Activated CD8-positive, alpha-beta memory T cell treated with anti-CD3 and anti-CD28 coated beads, Interleukin-2, amount 10 ng/mL, durations not matched to agents 7 days and 5 days (primary cell): ENCODE data around the gene ASPHD2. TPM values are rescaled to one million over a fixed set of nuclear protein-coding genes. Genes with fewer than 3 reads are reported as not detected.
"Not testable (repeated sequence)": the region's sequence is repeated elsewhere in the genome, so short reads cannot be mapped to it uniquely, and the experiment has no call there.

Experiments used
- ATAC-seq: fragments of 150-1000 bp; cut with Tn5 transposase; one replicate; pipeline ENCODE4 v1.10.0; 2021; ENCODE audit warnings: moderate library complexity
- CTCF ChIA-PET: fragments of 350-600 bp; sonication (Branson Sonifier 250); formaldehyde crosslinking; loops from one replicate; lab custom pipeline; 2021; ENCODE audit warnings: antibody characterized with exemption; lab: Charles Lee
- DNase-seq: peaks from one replicate; pipeline ENCODE4 v3.0.0-alpha.2; 2020
- H3K27ac Mint-ChIP-seq: one replicate; pipeline ENCODE4 v1.8.0; 2021; ENCODE audit warnings: mild to moderate bottlenecking, mixed read lengths
- H3K27me3 Mint-ChIP-seq: one replicate; pipeline ENCODE4 v1.8.0; 2021; ENCODE audit warnings: mixed read lengths
- H3K36me3 Mint-ChIP-seq: one replicate; pipeline ENCODE4 v1.8.0; 2021; ENCODE audit warnings: mild to moderate bottlenecking, mixed read lengths
- H3K4me1 Mint-ChIP-seq: one replicate; pipeline ENCODE4 v1.8.0; 2021; ENCODE audit warnings: mixed read lengths
- H3K4me3 Mint-ChIP-seq: one replicate; pipeline ENCODE4 v1.8.0; 2021; ENCODE audit warnings: mild to moderate bottlenecking, moderate library complexity, mixed read lengths
- H3K9me3 Mint-ChIP-seq: one replicate; pipeline ENCODE4 v1.8.0; 2022; ENCODE audit warnings: low read depth, mixed read lengths
- total RNA-seq, 2 experiments: library from RNA; stranded (reverse); gene quantifications; one replicate each; pipeline ENCODE4 v1.2.3, GENCODE V29; 2021

The ASPHD2 gene
- total RNA-seq, 2 experiments from 2014 or later = 15.3 to 17.0 TPM

DNA sequence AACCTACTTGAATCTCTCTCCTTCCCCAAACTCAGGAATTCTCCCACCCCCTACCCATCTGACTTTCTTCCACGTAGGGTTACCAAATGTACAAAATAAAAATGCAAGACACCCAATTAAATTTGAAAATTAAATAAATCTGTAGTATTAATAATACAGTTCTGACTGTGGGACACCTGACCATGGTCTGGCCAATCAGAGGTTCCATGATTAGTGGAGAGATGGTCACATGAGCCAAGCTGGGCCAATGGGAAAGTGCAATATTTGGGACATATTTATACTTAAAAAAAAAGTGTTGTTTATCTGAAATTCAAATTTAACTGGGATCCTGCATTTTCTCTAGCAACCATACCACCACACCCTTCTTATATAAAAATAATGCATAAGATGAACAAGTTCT is 29.8 kb upstream of the ASPHD2 start:
- CTCF ChIA-PET = interaction anchor here (0.9 to 2.8 kb wide), 2 partner anchors 62 to 275 kb away, joined by 3 to 20 read pairs; no protein-coding TSS in a partner anchor
- Mint-ChIP-seq H3K27ac (no peak overlapping the region), H3K4me1 (peaks cover 8% of the 10 kb centered on the region), H3K4me3 (no peak overlapping the region), H3K36me3 (no peaks in the 10 kb centered on the region), H3K27me3 (peaks cover 5% of the 10 kb centered on the region), H3K9me3 (no peaks in the 10 kb centered on the region)
- no peak for DNase-seq
- no peak for ATAC-seq

DNA sequence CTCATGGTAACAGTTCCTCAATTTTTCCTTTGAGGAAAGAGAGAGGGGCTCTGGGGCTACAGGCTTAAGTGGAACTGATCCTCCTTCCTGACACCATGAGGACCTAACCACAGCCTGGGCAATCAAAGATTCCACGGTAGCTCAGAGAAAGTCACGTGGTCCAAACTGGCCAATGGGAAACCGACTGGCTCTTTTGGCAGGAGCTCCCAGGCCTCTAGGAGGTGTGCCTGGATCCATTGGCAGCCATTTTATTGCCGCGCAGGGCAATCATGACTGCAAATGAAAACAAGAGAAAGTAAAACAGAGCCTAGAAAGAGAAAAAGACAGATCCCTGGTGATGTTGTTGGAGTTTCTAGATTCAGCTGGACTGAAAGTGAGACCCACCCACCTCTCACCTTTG is 27.3 kb upstream of the ASPHD2 start:
- Mint-ChIP-seq H3K36me3 (no peaks in the 10 kb centered on the region), H3K27ac (no peak overlapping the region), H3K27me3 (peaks cover 2% of the 10 kb centered on the region), H3K4me1 (peaks cover 15% of the 10 kb centered on the region), H3K9me3 (no peaks in the 10 kb centered on the region), H3K4me3 (no peak overlapping the region)
- DNase-seq (no peak), ATAC-seq (no peak)
- CTCF ChIA-PET = interaction anchor here (3.2 kb wide), 1 partner anchor 59 kb away, joined by 15 read pairs; no protein-coding TSS in a partner anchor

GRCh38 chr22:26404851-26405421 is 24.1 kb upstream of the ASPHD2 start:
- no peak for ATAC-seq
- Mint-ChIP-seq H3K4me3 (no peak overlapping the region), H3K27me3 (peaks cover 8% of the 10 kb centered on the region), H3K27ac (no peak overlapping the region), H3K9me3 (no peaks in the 10 kb centered on the region), H3K36me3 (no peaks in the 10 kb centered on the region), H3K4me1 (peaks cover 12% of the 10 kb centered on the region)
- no peak for DNase-seq
- CTCF ChIA-PET = interaction anchor here (1.2 kb wide), 1 partner anchor 55 kb away, joined by 3 read pairs; no protein-coding TSS in a partner anchor

DNA sequence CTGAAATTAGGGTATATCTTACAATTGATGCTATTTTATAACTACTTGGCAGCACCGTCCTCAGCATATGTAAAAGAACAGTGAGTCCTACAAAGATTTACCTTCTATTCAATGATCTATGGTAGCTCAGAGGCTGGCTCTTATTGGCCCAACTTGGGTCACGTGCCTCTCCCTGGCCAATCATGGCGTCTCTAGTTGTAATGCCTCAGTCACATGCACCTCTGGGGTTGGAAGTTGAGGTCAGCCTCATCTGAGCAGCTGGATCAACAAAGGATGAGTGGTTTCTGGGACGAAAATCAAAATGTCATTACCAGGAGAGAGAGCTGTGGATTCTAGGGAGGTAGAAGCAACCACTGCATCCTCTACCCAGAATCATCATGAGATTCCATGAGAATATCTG is 22.9 kb upstream of the ASPHD2 start:
- CTCF ChIA-PET = no interaction called here
- Mint-ChIP-seq H3K4me3 (no peak overlapping the region), H3K27me3 (peaks cover 9% of the 10 kb centered on the region), H3K4me1 (peaks cover 12% of the 10 kb centered on the region), H3K36me3 (no peaks in the 10 kb centered on the region), H3K27ac (no peak overlapping the region), H3K9me3 (no peaks in the 10 kb centered on the region)
- ATAC-seq = no peak
- no peak for DNase-seq

DNA sequence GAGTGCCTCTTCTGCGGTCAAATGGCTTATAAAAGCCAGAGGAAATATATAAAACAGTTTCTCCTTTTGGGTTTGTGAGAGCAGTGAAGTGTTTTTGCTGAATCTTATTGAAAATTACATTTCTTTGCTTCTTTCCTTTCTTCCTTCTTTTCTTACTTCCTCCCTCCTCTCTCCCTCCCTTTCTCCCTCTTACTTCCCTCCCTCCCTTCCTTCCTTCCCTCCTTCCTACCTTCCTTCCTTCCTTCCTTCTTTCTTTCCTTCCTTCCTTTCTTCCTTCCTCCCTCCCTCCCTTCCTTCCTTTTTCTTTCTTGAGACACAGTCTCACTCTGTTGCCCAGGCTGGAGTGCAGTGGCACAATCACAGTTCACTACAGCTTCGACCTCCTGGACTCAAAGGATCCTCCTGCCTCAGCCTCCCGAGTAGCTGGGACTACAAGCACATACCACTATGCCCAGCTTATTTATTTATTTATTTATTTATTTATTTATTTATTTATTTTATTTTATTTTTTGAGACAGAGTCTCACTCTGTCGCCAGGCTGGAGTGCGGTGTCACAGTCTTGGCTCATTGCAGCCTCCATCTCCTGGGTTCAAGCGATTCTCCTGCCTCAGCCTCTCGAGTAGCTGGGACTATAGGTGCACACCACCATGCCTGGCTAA is 20.4 kb upstream of the ASPHD2 start:
- not testable (repeated sequence) for DNase-seq, H3K4me1 Mint-ChIP-seq, ATAC-seq, H3K27ac Mint-ChIP-seq, H3K36me3 Mint-ChIP-seq, H3K9me3 Mint-ChIP-seq, H3K4me3 Mint-ChIP-seq
- peaks cover 12% of the 10 kb centered on the region for H3K27me3 Mint-ChIP-seq
- CTCF ChIA-PET = interaction anchor here (1.5 kb wide), 1 partner anchor 20 kb away, joined by 3 read pairs; no protein-coding TSS in a partner anchor

DNA sequence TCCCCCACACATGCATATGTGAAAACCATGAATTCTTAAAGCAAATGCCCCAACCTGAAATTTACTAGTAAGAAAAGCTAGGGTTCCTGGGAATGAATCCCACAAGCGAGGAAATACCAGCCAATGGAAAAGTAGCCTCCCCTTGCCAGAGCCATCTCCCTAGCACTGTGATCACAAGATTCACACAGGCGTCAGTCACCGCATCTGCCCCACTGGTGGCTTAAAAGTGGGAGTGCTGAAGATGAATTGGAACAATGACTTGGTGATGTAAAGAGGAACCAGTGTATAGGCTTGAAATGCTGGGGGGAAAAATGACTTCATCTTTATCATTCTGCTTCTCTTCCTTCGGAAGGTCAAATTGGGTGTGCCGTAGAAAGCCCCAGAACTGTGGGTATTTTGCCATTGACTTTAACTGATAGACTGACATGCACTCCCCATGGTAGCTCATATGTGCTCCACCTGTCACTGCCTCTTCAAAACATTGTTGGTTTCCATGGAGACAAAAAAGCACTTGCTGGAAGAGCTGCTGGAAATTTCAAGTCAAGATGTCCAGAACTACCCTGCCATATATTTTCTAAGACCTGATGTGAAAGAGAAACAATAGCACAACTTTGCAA is 19.2 kb upstream of the ASPHD2 start:
- H3K27me3 Mint-ChIP-seq = peaks cover 18% of the 10 kb centered on the region
- H3K36me3 Mint-ChIP-seq = no peaks in the 10 kb centered on the region
- no peak overlapping the region for H3K27ac Mint-ChIP-seq
- H3K4me1 Mint-ChIP-seq = peaks cover 2% of the 10 kb centered on the region
- no peak overlapping the region for H3K4me3 Mint-ChIP-seq
- ATAC-seq = no peak
- CTCF ChIA-PET = interaction anchor here (0.8 to 1.0 kb wide), 2 partner anchors 10 to 15 kb away, joined by 3 read pairs; no protein-coding TSS in a partner anchor
- no peaks in the 10 kb centered on the region for H3K9me3 Mint-ChIP-seq
- DNase-seq = no peak

- Mint-ChIP-seq H3K4me1 (no peaks in the 10 kb centered on the region), H3K9me3 (no peaks in the 10 kb centered on the region), H3K36me3 (no peaks in the 10 kb centered on the region), H3K4me3 (no peak overlapping the region), H3K27ac (no peak overlapping the region), H3K27me3 (peaks cover 18% of the 10 kb centered on the region)
- CTCF ChIA-PET = interaction anchor here (0.8 to 1.0 kb wide), 3 partner anchors 9 to 69 kb away, joined by 3 read pairs; no protein-coding TSS in a partner anchor
- ATAC-seq (no peak), DNase-seq (no peak)
Observed at GRCh38 chr22:26410386-26410785, 18.7 kb upstream of the ASPHD2 start.

DNA sequence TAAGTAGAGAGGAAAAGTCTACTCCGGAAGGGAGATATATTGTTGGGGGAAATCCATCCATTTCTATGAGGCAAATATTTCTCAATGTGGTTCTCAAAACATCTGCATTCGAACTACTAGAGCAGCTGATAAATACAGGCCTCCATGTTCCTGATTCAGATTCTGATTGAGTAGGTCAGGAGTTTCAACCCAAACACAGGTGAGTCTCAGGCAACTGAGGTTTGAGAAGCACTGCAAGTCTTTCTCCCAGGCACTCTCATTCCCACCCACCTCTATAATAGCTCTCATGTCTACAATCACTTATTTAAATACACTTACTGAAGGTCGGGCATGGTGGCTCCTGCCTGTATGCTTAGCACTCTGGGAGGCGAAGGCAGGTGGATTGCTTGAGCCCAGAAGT is 14.7 kb upstream of the ASPHD2 start:
- Mint-ChIP-seq H3K27ac (no peak overlapping the region), H3K36me3 (no peaks in the 10 kb centered on the region), H3K4me3 (no peak overlapping the region), H3K27me3 (peaks cover 42% of the 10 kb centered on the region), H3K9me3 (no peaks in the 10 kb centered on the region), H3K4me1 (peaks cover 2% of the 10 kb centered on the region)
- no peak for DNase-seq
- ATAC-seq = no peak
- CTCF ChIA-PET = no interaction called here

- no peaks in the 10 kb centered on the region for H3K36me3 Mint-ChIP-seq
- peaks cover 2% of the 10 kb centered on the region for H3K4me1 Mint-ChIP-seq
- no peak overlapping the region for H3K4me3 Mint-ChIP-seq
- CTCF ChIA-PET = no interaction called here
- DNase-seq (no peak), ATAC-seq (no peak)
- H3K9me3 Mint-ChIP-seq = no peaks in the 10 kb centered on the region
- no peak overlapping the region for H3K27ac Mint-ChIP-seq
- peaks cover 46% of the 10 kb centered on the region for H3K27me3 Mint-ChIP-seq
Observed at GRCh38 chr22:26416256-26416655, 12.8 kb upstream of the ASPHD2 start.

- CTCF ChIA-PET = no interaction called here
- no peak for ATAC-seq
- H3K36me3 Mint-ChIP-seq = no peaks in the 10 kb centered on the region
- peaks cover 2% of the 10 kb centered on the region for H3K4me1 Mint-ChIP-seq
- no peaks in the 10 kb centered on the region for H3K9me3 Mint-ChIP-seq
- H3K4me3 Mint-ChIP-seq = no peak overlapping the region
- no peak overlapping the region for H3K27ac Mint-ChIP-seq
- DNase-seq = no peak
- peaks cover 50% of the 10 kb centered on the region for H3K27me3 Mint-ChIP-seq
Observed at GRCh38 chr22:26416670-26417276, 12.3 kb upstream of the ASPHD2 start.

- Mint-ChIP-seq H3K36me3 (no peaks in the 10 kb centered on the region), H3K27ac (peak overlapping the region; percentile 24), H3K4me3 (no peak overlapping the region), H3K4me1 (peaks cover 2% of the 10 kb centered on the region), H3K27me3 (peaks cover 53% of the 10 kb centered on the region), H3K9me3 (no peaks in the 10 kb centered on the region)
- CTCF ChIA-PET = no interaction called here
- ATAC-seq = no peak
- no peak for DNase-seq
Observed at GRCh38 chr22:26417406-26417805, 11.7 kb upstream of the ASPHD2 start.

GRCh38 chr22:26418620-26419019 is 10.4 kb upstream of the ASPHD2 start:
- CTCF ChIA-PET = interaction anchor here (0.7 to 1.2 kb wide), 3 partner anchors 12 to 226 kb away, joined by 3 to 4 read pairs (median 3); no protein-coding TSS in a partner anchor
- no peak overlapping the region for H3K4me3 Mint-ChIP-seq
- H3K27ac Mint-ChIP-seq = no peak overlapping the region
- ATAC-seq (no peak), DNase-seq (no peak)
- H3K36me3 Mint-ChIP-seq = peaks cover 8% of the 10 kb centered on the region
- H3K27me3 Mint-ChIP-seq = peaks cover 53% of the 10 kb centered on the region
- peaks cover 7% of the 10 kb centered on the region for H3K9me3 Mint-ChIP-seq
- peaks cover 2% of the 10 kb centered on the region for H3K4me1 Mint-ChIP-seq

DNA sequence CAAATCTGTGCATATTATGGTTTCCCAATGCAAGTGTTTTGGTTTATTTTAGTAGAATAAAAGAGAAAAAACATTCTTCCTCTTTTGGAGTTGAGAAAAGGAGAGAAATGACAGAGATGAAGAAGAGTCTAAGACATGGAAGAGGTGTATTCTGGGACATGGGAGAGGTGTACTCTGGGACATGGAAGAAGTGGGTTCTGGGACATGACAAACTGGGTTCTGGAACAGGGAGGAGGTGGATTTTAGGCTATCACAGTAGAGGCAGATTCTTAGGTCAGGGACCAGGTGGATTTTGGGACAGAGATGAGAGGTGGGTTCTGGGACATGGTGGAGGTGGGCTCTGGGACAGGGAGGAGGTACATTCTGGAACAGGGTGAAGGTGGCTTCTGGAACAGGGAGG is 2.1 kb upstream of the ASPHD2 start:
- CTCF ChIA-PET = no interaction called here
- H3K36me3 Mint-ChIP-seq = peaks cover 13% of the 10 kb centered on the region
- DNase-seq (no peak), ATAC-seq (no peak)
- peaks cover 17% of the 10 kb centered on the region for H3K27me3 Mint-ChIP-seq
- H3K4me3 Mint-ChIP-seq = peak overlapping the region; percentile 32
- peaks cover 36% of the 10 kb centered on the region for H3K4me1 Mint-ChIP-seq
- H3K27ac Mint-ChIP-seq = peak overlapping the region; percentile 64
- H3K9me3 Mint-ChIP-seq = peaks cover 7% of the 10 kb centered on the region
